NCI-H748 treated with DMSO at 0.1 percent for 48 hours (cell line): Measurements from ENCODE around the gene TMEM178A.

Experiments
- DNase-seq: peaks from one replicate; lab custom pipeline; 2025; lab: John Stamatoyannopoulos, UW

TMEM178A gene

DNA sequence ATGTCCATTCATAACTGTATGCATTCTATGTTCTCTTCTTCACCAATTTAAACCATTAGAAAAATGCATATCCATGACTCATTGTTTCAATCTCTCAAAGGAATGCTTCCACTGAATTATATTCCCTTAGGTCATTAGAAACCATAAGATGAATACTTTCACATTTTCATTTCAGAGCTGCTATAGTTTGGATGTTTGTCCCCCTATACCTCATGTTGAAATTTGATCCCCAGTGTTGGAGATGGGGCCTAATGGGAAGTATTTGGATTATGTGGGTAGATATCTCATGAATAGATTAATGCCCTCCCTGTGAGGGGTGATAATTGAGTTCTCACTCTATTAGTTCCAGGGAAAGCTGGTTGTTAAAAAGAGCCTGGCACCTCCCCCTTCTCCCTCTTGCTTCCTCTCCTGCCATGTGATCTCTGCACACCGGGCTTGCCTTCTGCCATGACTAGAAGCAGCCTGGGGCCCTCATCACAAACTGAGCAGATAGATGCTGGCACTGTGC is 77.6 kb downstream of the TMEM178A start:
- DNase-seq = no peak

DNA sequence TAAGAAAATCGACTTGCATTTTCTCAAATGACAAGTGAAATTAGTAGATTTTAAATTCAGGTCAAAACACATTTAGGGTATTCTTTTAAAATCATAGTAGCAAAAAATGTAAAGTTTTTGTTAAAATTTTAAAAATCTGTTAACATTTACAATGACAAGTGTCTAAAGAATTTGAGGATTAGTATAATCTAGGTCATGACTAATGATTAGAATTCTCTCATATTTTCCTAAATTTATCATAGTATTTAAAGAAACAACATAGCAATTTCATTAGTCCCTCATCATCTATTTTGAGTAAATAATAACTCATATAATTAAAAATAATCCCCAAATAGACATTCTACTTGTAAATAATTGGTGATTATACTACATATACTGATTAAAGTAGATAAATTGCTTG is 89.7 kb downstream of the TMEM178A start:
- DNase-seq = no peak

DNA sequence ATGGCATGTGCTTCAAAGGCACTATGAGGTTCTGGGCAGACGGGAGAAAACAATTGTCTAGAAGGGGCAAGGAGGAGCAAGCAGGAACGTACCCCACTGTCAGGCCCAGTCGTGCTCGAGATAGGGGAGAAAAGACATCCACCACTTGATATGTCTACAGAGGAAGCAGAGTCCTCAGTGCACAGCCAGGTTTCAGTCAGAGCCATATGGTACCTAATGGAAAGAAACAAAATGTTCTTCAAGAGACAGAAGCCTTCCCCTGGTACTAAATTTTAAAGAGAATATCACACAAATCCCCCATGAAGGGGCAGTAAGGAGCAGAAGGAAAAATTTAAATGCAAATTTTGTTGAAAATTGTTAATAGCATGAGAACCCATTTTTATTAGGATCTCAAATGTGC is 91.4 kb downstream of the TMEM178A start:
- no peak for DNase-seq

DNA sequence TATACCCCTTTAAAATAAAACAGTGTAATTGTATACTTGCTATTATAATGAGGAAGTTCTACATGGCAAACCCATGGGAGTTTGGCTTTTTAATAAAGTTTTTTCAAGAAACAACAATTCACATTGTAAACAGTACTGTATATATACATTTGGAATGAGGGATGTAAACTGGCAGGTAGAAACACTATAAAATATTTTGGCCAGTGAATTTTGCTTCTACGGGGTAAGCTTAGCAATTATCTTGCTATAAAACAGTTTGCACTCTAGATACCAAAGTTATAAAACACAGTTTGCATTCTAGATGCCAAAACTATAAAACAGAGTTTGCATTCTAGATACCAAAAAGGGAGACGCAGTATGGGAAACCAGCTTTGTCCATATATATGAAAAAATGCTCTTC is 96.7 kb downstream of the TMEM178A start:
- no peak for DNase-seq
